GM19452 (cell line): ENCODE measurements around the gene SATB2.

Experiments
- ATAC-seq: cut with Tn5 transposase; IDR thresholded peaks from one replicate; pipeline ENCODE4 v1.9.1; 2021; ENCODE audit not compliant: unreplicated experiment

The SATB2 gene

DNA sequence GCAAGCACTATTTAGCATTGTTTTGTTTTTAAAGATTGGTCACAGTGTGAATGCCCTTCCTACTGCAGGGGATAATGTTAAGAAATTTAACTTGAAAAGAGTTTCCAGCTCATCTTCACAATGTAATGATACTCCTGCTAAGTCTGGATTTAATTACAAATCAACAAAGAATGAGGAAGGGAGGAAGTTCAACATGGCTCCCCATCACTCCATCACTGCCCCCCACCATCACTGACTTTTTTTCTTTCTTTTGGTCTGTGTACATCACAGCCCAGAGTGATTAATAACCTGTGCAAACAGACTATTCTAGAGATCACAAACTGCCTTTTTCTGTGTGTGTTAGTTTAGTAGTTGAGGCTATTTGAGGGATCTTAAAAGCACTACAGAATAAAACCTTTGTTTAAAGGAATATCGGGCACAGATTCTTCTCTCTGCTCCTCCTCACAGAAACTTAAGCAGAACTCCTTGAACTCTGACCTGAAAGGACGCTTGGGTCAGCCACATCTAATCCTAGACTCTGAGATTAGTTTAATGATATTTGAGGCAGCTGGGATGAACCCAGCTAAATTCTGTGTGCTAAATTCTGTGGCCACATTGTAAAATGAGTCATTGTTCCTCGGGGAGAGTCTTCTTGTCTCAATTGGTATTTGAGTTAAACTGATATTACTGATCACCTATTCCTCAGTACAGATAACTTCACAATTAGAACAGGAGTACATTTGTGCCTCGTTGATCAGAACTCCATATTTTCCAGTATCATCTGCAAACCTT lies 47.8 kb downstream of the SATB2 start:
- ATAC-seq = no peak

DNA sequence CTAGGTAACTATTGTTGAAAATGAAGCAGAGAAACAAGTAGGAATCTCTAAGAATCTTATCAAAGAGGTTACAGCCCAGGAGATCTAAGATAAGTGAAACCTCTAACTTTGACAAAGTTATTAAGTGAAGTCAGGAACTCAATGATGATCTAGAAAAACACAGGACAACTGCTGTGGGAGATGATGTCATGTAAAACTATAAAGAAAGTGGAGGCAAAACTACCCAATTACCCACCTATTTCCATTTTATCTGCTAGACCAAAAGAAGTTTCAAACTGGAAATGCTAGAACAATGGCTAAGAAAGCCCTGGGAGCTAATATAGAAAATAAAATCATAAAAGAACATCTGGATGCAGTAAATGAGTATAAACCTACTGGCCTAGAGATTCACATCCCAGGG lies 50.3 kb downstream of the SATB2 start:
- ATAC-seq = no peak

DNA sequence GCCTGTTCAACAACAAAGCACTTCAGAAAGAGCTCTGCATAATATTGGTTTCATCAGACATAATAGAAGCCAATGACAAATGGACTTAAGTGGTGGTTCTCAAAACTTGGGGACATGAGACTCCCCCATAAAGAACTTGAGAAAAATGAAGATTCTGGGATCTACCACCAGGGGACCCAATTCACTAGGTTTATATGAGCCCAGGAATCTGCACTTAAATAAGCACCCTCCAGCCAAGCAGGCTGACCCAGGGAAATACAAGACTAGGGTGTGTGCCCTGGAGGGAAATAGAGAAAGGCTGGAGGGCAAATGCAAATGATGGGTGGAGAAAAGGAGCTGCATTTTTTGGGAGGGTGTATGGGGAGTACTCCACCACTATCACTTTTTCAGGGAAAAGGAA lies 52.5 kb downstream of the SATB2 start:
- no peak for ATAC-seq

DNA sequence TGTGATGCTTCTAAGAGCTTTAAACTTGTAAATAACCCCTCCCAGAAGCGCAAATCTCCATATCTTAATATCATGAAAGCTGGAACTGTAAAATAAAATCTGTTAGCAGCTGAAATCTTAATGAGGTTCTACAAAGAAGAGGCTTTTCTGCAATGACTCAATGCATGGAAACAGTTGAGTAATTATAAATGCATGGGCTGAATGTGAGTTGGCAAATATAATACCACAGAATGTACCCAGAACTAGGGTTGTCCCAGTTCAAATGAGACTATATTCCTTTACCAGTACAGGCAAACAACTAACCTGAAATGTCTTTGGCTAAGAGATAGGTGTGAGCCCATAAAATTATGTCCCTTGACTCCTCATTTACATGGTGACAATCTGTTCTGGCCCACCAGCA lies 52.9 kb downstream of the SATB2 start:
- no peak for ATAC-seq

DNA sequence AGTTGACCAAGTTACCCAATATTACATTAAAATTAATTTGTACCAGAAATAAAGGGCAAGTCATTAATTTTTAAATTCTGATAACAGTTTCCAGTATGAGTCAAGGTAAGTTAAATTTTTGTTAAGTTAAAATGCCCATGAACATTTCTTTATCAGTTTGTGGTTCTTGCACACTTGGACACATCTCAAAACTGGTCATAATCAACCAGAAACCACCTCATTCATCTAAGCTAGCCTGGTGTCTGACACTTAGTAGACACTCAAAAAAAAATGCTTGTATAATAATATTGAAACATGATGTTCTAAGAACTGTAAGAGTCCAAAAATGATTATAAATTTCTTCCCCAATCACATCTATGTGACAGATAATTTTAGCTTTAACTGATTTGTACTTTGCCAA lies 62.4 kb downstream of the SATB2 start:
- ATAC-seq = no peak

DNA sequence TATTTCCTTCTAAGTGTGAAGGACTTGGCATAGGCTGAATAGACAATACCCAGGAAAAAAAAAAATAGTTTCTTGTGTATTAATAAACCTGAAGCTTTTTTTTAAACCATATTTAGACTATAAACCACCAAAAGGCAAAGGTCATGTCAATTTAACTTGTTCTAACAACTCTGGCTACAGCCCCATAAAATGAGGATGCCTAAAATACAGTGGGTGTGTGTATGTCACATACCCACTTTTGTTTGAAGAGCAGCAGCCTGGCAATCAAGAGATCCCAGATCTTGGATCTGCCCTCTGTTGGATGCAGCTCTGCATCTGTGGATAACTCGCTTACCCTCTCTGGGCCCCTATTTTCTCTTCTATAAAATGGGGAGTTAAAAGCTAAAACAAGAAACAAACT lies 65.4 kb downstream of the SATB2 start:
- no peak for ATAC-seq

DNA sequence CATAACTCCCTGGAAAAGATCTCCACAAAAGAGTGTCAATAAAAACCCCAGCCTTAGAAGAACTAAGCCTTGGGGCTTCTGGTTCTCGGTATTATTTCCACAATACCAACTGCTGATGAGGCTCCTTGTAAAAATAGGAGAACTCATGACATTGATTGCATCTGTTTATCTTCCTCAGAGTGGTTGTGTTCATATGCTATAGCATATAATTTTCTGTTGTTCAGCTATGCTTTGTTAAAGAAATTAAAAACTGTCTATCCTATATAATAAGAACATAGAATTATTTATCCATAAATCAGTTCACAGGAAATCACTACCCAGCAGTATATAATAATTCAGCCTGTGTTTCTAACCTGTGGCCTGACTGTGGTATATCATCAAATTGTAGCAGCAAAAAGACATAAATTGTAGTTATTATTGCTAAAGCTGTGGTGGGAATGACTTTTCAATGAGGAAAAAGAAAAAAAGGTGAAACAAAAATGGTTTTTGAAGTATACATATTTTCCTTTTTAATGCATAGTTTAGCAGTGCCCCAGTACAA lies 68.9 kb downstream of the SATB2 start:
- no peak for ATAC-seq

DNA sequence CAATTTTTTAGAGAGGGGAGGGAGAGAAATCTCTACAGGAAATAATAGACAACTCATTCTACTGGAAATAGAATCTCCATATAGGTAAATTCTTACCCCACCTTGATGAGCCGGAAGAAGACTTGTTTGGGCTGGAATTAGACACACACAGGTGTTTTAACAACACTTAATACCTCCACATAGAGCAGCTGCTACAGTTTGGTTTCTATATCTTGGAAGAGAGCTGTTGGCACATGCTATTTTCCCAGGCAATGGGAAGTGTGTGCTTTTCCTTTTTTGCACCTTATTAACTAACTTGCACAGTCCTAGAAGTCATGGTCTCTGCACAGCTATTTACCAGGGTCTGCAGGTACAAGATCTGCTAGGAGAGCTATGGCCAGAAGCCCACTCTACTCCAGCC lies 73.7 kb downstream of the SATB2 start:
- no peak for ATAC-seq

DNA sequence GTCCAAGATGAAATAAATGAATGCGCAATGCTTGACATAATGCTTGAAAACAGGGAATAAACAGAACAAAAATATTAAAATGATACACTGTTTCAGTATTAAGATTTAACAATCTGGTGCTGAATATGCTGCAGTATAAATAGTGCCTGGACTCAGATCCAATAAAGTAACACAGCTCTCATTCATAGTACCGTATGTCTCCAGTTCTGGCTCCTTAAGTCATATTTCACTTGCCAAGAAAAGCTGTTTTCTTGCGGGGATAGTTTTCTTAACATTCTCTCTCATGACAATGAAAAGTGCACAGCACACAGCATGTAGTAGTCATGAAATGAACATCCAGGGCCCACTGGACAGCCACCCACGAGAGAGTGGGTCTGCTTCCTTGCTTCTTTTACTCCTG lies 74.7 kb downstream of the SATB2 start:
- ATAC-seq = no peak

DNA sequence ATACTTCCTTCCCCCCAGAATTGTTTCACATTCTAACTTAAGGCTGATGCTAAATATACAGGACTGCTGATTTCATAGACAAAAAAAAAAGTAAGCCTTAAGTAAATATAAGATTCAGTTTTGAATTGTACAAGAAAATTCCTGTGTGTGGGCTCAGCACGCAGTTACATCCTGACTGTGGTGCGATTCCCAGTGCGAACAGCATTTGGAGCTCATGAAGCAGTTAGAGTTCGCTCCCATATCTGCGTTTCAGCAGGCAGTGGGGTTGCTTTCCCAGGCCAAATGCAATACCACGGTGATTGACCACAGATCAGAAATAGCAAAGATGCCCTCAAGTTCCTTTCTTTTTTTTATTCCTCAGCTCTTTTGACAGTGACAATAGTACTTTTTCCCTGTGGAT lies 75.6 kb downstream of the SATB2 start:
- no peak for ATAC-seq

DNA sequence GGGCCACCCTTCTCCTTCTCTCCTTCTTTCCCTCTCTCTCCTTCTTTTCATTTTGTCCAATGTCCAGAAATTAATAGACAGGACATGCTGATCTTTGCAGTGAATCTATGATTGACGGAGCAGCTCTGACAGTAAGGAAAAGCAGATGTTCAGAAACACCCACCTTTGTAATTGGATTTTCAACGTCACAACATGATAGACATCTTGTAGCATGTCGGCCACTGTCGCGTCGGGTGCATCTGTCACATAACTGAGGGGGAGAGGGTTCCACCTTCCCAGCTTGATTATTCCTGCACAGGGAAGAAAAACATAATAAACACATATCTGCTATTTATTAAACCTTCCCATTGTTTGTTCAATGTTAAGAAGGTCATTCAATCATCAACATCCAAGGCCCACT lies 76.2 kb downstream of the SATB2 start:
- ATAC-seq = no peak

DNA sequence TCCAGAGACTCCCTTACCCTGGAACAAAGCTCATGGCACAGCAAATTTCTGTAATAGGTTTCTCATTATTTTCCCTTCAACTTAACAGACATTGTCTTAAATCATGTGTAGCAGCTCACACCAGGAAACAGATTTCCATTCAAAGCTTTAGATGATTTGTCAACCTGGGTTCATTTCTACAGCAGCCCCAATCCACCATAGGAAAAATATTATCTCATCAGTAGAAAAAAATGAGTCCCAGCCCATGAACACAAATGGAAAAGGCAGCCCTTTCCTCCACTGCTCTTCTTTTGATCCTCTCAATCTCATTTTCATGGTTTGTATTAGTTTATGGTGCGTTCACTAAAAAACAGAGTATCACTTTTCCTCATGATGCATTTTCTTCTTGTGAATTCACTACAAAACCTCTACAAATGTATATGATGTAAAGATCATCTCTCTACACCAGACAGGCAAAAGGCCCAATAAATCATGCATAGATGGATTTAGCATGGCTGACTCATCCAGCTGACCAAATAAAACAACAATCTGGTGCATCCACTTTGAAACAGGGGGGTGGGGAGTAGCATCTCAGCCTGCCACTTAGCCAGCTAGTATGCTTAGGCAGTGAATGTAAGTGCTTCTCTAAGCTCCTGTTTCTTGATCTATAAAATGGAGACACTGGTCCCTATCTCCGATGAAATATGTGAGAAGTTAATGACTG lies 78.6 kb downstream of the SATB2 start:
- no peak for ATAC-seq

DNA sequence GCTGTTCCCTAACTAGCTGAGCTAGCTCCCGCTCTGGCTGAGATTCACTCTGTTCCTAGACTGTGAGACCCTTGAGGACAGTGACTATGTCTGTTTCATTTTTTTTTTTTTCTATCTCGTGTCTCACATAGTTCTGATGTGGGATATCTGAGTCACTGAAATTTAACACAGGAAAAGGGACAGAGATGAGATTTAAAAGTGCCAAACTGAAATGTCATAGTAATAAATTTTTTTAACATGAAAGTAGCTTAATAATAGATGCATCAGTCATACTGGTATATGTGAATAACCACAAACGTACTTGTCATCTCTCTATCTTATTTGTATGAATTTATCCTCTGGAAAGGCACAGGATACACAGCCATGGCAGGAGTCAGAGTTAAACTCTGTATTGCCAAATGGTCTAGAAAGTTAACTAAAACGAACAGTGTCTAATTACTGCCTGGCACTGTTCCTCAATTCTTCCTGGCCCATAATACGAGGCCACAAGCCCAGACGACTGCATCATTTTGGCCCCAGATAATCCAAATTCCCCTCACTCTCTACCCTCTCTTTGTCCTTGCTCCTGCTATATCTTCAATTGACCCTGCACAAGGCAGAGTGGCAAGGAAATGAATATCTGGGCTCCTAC lies 87.5 kb downstream of the SATB2 start:
- ATAC-seq = no peak

DNA sequence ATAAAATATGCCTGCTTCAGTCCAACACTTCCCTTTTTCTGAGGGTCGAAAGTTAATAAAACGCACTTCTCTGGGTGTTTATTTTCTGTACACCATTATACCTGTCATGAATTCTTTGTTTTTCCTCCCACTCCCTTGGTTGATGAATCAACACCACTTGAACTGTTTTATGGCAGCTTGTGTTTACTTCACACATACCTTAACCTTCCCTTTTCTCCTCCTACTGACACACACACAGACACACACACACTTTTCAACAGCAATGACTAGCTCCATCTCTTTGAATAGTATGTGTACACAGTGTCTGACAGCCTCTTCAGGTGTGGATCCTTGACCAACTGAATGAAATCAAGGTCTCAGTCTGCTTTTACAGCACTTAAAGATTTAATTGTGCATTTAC lies 91.3 kb downstream of the SATB2 start:
- no peak for ATAC-seq

DNA sequence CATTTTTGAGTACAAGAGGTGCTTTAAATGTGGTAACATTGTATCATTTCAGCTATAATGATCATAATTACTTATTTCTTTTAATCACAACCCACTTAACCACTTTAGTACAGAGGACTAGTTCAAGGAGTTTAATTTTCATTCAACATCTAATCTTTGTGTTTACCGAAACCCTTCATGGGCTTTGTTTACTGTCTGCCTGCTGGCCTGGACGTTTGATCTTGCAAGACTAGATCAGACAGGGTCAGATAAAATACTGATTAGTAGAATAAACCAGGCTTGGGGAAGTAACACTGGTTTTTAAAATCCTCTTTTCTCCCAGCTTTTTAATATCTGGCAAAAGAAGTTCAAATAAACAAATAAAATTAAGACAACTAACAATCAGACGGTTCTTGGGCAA lies 93.6 kb downstream of the SATB2 start:
- ATAC-seq = no peak

DNA sequence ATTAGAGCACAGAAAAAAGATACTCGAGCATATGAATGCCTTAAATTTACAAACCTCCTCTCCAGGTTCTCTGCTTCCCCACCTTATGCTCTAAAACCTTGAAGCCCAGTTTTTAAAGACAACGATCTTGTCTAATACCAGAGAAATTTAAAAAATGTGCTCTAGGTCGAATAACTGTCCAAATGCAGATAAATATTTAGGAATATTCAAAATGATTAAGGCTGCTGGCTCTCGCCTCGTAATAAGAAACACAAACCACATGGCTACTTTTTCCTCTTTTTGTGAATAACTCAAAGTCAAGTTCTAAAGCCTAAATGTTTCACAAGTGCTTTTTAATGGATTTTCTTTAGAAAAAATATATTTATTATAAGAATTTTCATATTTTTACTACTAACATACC lies 101.3 kb downstream of the SATB2 start:
- ATAC-seq = no peak

DNA sequence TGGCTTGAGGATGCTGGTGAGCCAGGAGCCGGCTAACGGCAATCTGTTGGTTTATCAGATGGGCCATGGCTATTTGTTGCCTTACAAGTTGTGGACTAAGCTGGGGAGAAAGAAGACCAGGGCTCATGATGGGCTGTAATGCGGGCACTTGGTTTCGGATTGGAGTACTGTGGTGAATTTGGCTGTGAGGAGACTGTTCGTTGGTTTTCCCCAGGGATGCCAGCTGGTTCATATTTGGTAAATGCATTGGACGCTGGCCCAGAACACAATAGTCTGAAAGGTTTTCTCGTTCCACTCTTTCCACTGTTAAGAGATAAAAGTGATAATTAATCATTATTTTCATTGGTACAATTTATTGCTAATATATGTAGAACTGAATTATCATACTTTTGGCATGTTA lies 108.9 kb downstream of the SATB2 start:
- no peak for ATAC-seq

DNA sequence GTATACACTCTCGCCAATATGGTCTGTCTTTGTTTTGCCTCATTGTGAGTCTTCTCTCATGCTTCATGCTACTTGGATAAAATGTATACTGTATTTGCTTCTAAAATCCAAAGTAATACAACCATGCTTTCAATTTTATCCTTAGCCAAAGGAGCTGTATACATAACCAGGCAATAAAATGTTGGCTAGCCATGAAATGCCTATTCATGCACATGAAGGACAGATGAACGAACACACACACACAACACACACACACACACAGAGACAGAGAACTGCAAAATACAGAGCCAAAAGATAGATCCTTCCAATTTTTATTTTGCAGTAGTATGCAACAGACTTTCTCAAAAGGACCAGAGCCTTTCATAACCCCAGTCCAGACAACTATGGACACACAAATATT lies 113.7 kb downstream of the SATB2 start:
- no peak for ATAC-seq

DNA sequence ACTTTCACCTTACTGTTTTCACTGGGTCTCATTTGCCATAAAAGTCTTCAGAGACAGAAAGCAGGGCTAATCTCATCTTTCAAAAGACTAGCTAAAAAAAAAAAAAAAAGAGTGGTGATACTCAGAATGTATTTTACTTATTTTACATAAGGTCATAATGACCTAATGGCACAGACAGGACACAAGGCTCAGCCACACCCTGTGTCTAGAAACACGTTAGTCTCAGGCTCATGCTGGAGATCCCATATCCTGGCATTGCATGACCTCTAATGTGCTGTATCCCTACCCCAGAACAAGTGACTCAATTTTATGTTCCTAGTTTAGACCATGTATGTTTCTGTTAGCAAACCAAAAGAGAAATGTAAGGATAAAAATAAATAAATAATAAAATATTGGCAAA lies 115.4 kb downstream of the SATB2 start:
- no peak for ATAC-seq

DNA sequence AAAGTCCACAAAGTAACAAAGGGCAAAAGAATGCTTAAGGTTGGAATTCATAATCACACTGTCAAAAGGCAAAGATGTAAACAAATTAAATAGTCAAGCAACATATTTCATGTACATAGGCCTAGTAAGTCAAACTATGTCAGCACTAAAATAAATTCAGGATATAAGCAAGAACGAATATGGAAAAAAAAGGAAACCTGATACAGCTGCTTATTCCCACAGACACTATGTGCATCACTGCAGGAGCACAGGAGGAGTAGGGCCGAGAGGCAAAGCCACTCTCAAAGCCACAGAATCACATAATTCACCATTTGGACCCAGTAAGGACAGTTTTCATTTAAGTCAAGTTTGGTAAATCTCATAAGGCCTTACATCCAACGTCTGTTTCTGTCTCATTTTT lies 116.6 kb downstream of the SATB2 start:
- no peak for ATAC-seq

DNA sequence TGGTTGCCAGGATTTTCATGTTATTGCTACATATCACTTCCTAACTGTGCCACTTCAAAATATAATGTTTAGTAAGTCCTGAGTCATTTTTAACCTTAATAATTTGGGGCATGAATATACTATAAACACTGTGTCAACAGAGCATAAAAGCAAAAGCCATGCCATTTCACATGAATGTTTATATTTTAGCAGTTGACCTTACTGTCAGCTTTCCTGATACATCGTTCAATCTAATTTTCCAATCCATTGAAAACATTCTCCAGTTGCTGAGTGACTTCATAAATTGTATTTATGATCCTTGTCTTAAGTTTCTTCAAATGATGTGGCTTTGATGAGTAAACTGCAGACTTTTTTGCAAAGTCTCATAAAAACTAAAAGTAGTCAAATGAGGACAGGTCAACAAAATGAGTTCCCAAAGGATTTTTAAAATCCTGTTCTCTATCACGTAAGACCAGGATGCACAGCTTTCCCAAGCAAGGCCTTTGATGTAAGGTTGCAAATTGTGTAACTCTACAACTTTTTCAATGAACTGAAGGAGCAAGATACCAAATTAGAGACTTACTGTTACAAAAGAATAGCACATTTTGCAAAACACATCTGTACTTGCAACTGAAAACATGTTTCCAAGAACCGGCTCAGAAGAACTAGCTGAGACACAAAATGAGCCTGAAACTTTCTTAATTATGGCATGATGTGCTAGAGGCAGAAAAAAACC lies 117.7 kb downstream of the SATB2 start:
- no peak for ATAC-seq
